B cell (primary cell): ENCODE measurements around the gene PLIN4. TPM values are rescaled to one million over a fixed set of nuclear protein-coding genes. Genes with fewer than 3 reads are reported as not detected.

Source experiments
- ATAC-seq: fragments of 200-7000 bp; cut with Tn5 transposase; one replicate; pipeline ENCODE4 v1.10.0; 2021; ENCODE audit warnings: low read depth, mild to moderate bottlenecking, moderate number of reproducible peaks, moderate library complexity
- CTCF ChIA-PET: fragments of 350-600 bp; sonication (Branson Sonifier 250); formaldehyde crosslinking; loops from one replicate; lab custom pipeline; 2021; ENCODE audit warnings: antibody characterized with exemption, inconsistent platforms; lab: Charles Lee
- POLR2A ChIA-PET: fragments of 350-600 bp; sonication (Branson Sonifier 250); formaldehyde crosslinking; loops from one replicate; lab custom pipeline; 2021; ENCODE audit warnings: antibody characterized with exemption; lab: Charles Lee
- DNase-seq: peaks from one replicate; pipeline ENCODE4 v3.0.0; 2013
- H2AFZ ChIP-seq: 2 replicates; pipeline ENCODE4 v1.6.1; 2012; ENCODE audit warnings: mild to moderate bottlenecking, low read depth, low read length; ENCODE audit not compliant: insufficient read depth, poor library complexity, severe bottlenecking
- H3K27ac ChIP-seq, 2 donors: 1 replicate in 1 of 2; 2 replicates in 1 of 2; pipeline ENCODE4 v1.5.1; 2012 to 2013; ENCODE audit warnings: low read length in 2 of 2, mild to moderate bottlenecking in 2 of 2, moderate library complexity in 1 of 2
- H3K27me3 ChIP-seq, 4 experiments: fragments of 200-600 bp in 1 of 4; sonication (generic) in 1 of 4; replicated peaks in 1 of 4; 1 replicate in 2 of 4; 2 replicates in 2 of 4; pipeline versions ENCODE4 v1.6.1 to v1.7.0; 2013 to 2016; ENCODE audit warnings: low read length in 3 of 4, mild to moderate bottlenecking in 2 of 4, mixed read lengths in 1 of 4, moderate library complexity in 1 of 4; ENCODE audit not compliant: insufficient read depth in 4 of 4, control insufficient read depth in 3 of 4; ENCODE audit errors: control extremely low read depth in 1 of 4
- H3K36me3 ChIP-seq, 2 experiments: replicated peaks in 1 of 2; 1 replicate in 1 of 2; 2 replicates in 1 of 2; pipeline versions ENCODE4 v1.6.1 to v1.7.1; 2013; ENCODE audit warnings: low read length in 1 of 2; ENCODE audit not compliant: insufficient read depth in 2 of 2, control insufficient read depth in 1 of 2; ENCODE audit errors: control extremely low read depth in 1 of 2, extremely low read depth in 1 of 2
- H3K4me1 ChIP-seq, 2 donors: fragments of 200-600 bp in 1 of 2; sonication (generic) in 1 of 2; 1 replicate in 1 of 2; 2 replicates in 1 of 2; pipeline versions ENCODE4 v1.5.1 to v1.6.1; 2013 to 2017; ENCODE audit warnings: low read length in 2 of 2; ENCODE audit not compliant: control insufficient read depth in 2 of 2, insufficient read depth in 2 of 2
- H3K4me2 ChIP-seq: replicated peaks from 2 replicates; pipeline ENCODE3; 2012; ENCODE audit warnings: mild to moderate bottlenecking, low read depth, low read length; ENCODE audit not compliant: poor library complexity, severe bottlenecking
- H3K4me3 ChIP-seq, 5 experiments: fragments of 200-600 bp in 1 of 5; sonication (generic) in 1 of 5; 1 replicate in 3 of 5; 2 replicates in 2 of 5; pipeline versions ENCODE4 v1.5.1 to v1.7.0; 2011 to 2016; ENCODE audit warnings: low read length in 4 of 5, mild to moderate bottlenecking in 4 of 5, low read depth in 2 of 5, control low read depth in 1 of 5, moderate library complexity in 1 of 5; ENCODE audit not compliant: insufficient read depth in 1 of 5; ENCODE audit errors: control extremely low read depth in 1 of 5, extremely low read depth in 1 of 5
- H3K79me2 ChIP-seq: fragments of 200-600 bp; sonication (generic); one replicate; pipeline ENCODE4 v1.6.0; 2016; ENCODE audit warnings: low read length; ENCODE audit not compliant: control insufficient read depth, insufficient read depth
- H3K9ac ChIP-seq: fragments of 200-600 bp; sonication (generic); 2 replicates; pipeline ENCODE4 v1.6.1; 2017; ENCODE audit warnings: mild to moderate bottlenecking, low read length, moderate library complexity
- H3K9me3 ChIP-seq, 3 donors: one replicate each; pipeline versions ENCODE4 v1.6.1 to v1.7.1; 2013; ENCODE audit warnings: low read length in 2 of 3; ENCODE audit not compliant: control insufficient read depth in 2 of 3, insufficient read depth in 1 of 3; ENCODE audit errors: control extremely low read depth in 1 of 3
- H4K20me1 ChIP-seq: 2 replicates; pipeline ENCODE4 v1.6.0; 2012; ENCODE audit warnings: mild to moderate bottlenecking, low read length; ENCODE audit not compliant: insufficient read depth, control insufficient read depth, poor library complexity, severe bottlenecking
- H3K27ac Mint-ChIP-seq: one replicate; pipeline ENCODE4 v1.8.0; 2021; ENCODE audit warnings: mixed read lengths
- H3K27me3 Mint-ChIP-seq: one replicate; pipeline ENCODE4 v1.8.0; 2021; ENCODE audit warnings: mixed read lengths
- H3K4me1 Mint-ChIP-seq: one replicate; pipeline ENCODE4 v1.8.0; 2021; ENCODE audit warnings: mixed read lengths
- H3K4me3 Mint-ChIP-seq: one replicate; pipeline ENCODE4 v1.8.0; 2021; ENCODE audit warnings: mixed read lengths
- H3K9me3 Mint-ChIP-seq: one replicate; pipeline ENCODE4 v1.8.0; 2022; ENCODE audit warnings: mixed read lengths; ENCODE audit not compliant: insufficient read depth
- CTCF ChIP-seq: fragments of 200-600 bp; IDR thresholded peaks from one replicate; pipeline ENCODE4 v1.8.0; 2022; ENCODE audit warnings: antibody characterized with exemption, mild to moderate bottlenecking
- EZH2 ChIP-seq: IDR thresholded peaks from 2 replicates; pipeline ENCODE4 v1.6.1; 2012; ENCODE audit warnings: borderline replicate concordance, low read depth, mild to moderate bottlenecking, moderate library complexity, low read length; ENCODE audit not compliant: insufficient read depth, poor library complexity, severe bottlenecking
- WGBS: methylation state at CpG from one replicate; pipeline ENCODE4 v1.1.5; 2013; ENCODE audit warnings: missing lambda C conversion rate; ENCODE audit not compliant: insufficient coverage; 5-methylcytosine and 5-hydroxymethylcytosine counted together
- intact Hi-C: fragments of 100-400 bp; cut with micrococcal nuclease; formaldehyde crosslinking; loops from one replicate; pipeline ENCODE4 v1.10.0; 2022
- polyA plus RNA-seq: library from polyadenylated mRNA; depleted of rRNA; stranded (reverse); fragments of >200 nt; gene quantifications from 2 replicates; pipeline ENCODE4 v1.2.3, GENCODE V29; 2012
- total RNA-seq, 2 donors: library from RNA; stranded (reverse); fragments of 120-200 nt in 1 of 2; gene quantifications; 1 replicate in 1 of 2; 2 replicates in 1 of 2; pipeline versions ENCODE4 v1.2.3 to v1.2.4, GENCODE V29; 2013 to 2022

Gene PLIN4
- total and polyA plus RNA-seq, 2 donors (not counting 1 experiment from before 2014, with no cell fraction given): 0.04 to 0.07 TPM

- Histone ChIP-seq H3K27me3 (peaks cover 0 to 11% (median 2%) of the 10 kb centered on the region in 4 experiments), H3K9ac (no peak overlapping the region), H3K4me2 (no peak overlapping the region), H3K79me2 (no peaks in the 10 kb centered on the region), H3K36me3 (no peaks in the 10 kb centered on the region), H2AFZ (no peak overlapping the region), H4K20me1 (no peaks in the 10 kb centered on the region), H3K4me1 (peaks cover 0 to 4% of the 10 kb centered on the region in 2 donors), H3K4me3 (no peak overlapping the region), H3K27ac (no peak overlapping the region), H3K9me3 (peaks cover 0 to 19% (median 0%) of the 10 kb centered on the region in 3 donors)
- CTCF ChIA-PET: interaction anchor here (0.6 to 1.0 kb wide), 2 partner anchors 79 to 81 kb away, joined by 3 to 5 read pairs; no protein-coding TSS in a partner anchor
- no peak overlapping the region for H3K27ac Mint-ChIP-seq
- no peak overlapping the region for H3K4me3 Mint-ChIP-seq
- POLR2A ChIA-PET: no interaction called here
- intact Hi-C loops: loop anchor here (5.0 kb wide), 1 partner anchor 81 kb away; the partner anchor contains the start of gene TNFAIP8L1
- TF ChIP-seq EZH2 (no peak), CTCF (no peak)
- WGBS: 93% methylated on average over 17 of the region's 25 CpGs
- DNase-seq (no peak), ATAC-seq (no peak)
- no peaks in the 10 kb centered on the region for H3K9me3 Mint-ChIP-seq
- no peaks in the 10 kb centered on the region for H3K4me1 Mint-ChIP-seq
- H3K27me3 Mint-ChIP-seq: peaks cover 13% of the 10 kb centered on the region
Measured at GRCh38 chr19:4556597-4557127, 38.4 kb upstream of the PLIN4 start.
